H1 (cell line): ENCODE measurements around the gene ATP6V1C2.

Experiments
- CBX8 ChIP-seq: fragments of 300-800, 300-1000 bp; sonication (generic); IDR thresholded peaks from 2 replicates; pipeline ENCODE4 v1.7.1; 2016; ENCODE audit warnings: low read depth, low read length, borderline replicate concordance
- CEBPB ChIP-seq: IDR thresholded peaks from 2 replicates; pipeline ENCODE4 v1.6.1; 2012; ENCODE audit warnings: low read depth, low read length
- CTCF ChIP-seq, 3 experiments: IDR thresholded peaks; 1 replicate in 2 of 3; 2 replicates in 1 of 3; pipeline versions ENCODE4 v1.5.1 to v1.6.1; 2011; ENCODE audit warnings: low read length in 3 of 3, mild to moderate bottlenecking in 3 of 3, inconsistent platforms in 2 of 3, low read depth in 1 of 3, moderate library complexity in 1 of 3; ENCODE audit not compliant: insufficient read depth in 1 of 3; ENCODE audit errors: control extremely low read depth in 1 of 3
- NANOG ChIP-seq: IDR thresholded peaks from 2 replicates; pipeline ENCODE4 v1.6.1; 2011; ENCODE audit warnings: low read length, low read depth, mild to moderate bottlenecking, inconsistent platforms; ENCODE audit not compliant: insufficient read depth, poor library complexity, severe bottlenecking
- POLR2AphosphoS5 ChIP-seq: IDR thresholded peaks from 2 replicates; pipeline ENCODE4 v1.6.1; 2011; ENCODE audit warnings: low read depth, low read length
- RAD21 ChIP-seq, 2 experiments: IDR thresholded peaks in 1 of 2; conservative IDR thresholded peaks in 1 of 2; 2 replicates each; pipeline ENCODE4 v1.6.1; 2011; ENCODE audit warnings: low read depth in 2 of 2, low read length in 2 of 2, improper control_type of control experiment in 1 of 2, inconsistent platforms in 1 of 2, mild to moderate bottlenecking in 1 of 2, moderate library complexity in 1 of 2
- SP1 ChIP-seq: IDR thresholded peaks from 2 replicates; pipeline ENCODE4 v1.6.1; 2011; ENCODE audit warnings: low read depth, low read length

- no peak for TF ChIP-seq CEBPB
- TF ChIP-seq NANOG = no peak
- TF ChIP-seq SP1 = no peak
- TF ChIP-seq CBX8 = no peak
- no peak for TF ChIP-seq RAD21 (IDR thresholded peaks at IDR 0.05 in 1 of 2, conservative IDR thresholded peaks at IDR 0.05 in 1 of 2; ENCODE audit: low read depth in 2 of 2, low read length in 2 of 2)
- no peak for TF ChIP-seq CTCF (IDR thresholded peaks at IDR 0.05; ENCODE audit: control extremely low read depth in 1 of 3, insufficient read depth in 1 of 3, low read depth in 1 of 3, low read length in 3 of 3)
- no peak for TF ChIP-seq POLR2AphosphoS5
Measured at GRCh38 chr2:10764096-10764785, 42.8 kb downstream of the ATP6V1C2 start.
